Adrenal gland (tissue), 12 donors: ENCODE results near the gene HIVEP1. TPM values are rescaled to one million over a fixed set of nuclear protein-coding genes. Genes with fewer than 3 reads are reported as not detected.

Experiments used
- DNase-seq, 7 donors: peaks; one replicate each; pipeline ENCODE4 v3.0.0-alpha.2; 2019 to 2020
- H3K27ac ChIP-seq, 5 donors: fragments of 200-600 bp; sonication (generic) in 4 of 5; 1 replicate in 3 of 5; 2 replicates in 2 of 5; pipeline versions ENCODE4 v1.5.1 to v1.8.0; 2016 to 2020; ENCODE audit warnings: mild to moderate bottlenecking in 1 of 5
- H3K27me3 ChIP-seq: fragments of 200-600 bp; 2 replicates; pipeline ENCODE4 v1.8.0; 2021
- H3K36me3 ChIP-seq, 2 donors: fragments of 200-600 bp; replicated peaks in 1 of 2; 1 replicate in 1 of 2; 2 replicates in 1 of 2; pipeline versions ENCODE4 v1.5.1 to v1.8.0; 2018 to 2022
- H3K4me1 ChIP-seq, 2 donors: fragments of 200-600 bp; replicated peaks in 1 of 2; 1 replicate in 1 of 2; 2 replicates in 1 of 2; pipeline versions ENCODE4 v1.5.1 to v1.8.0; 2018 to 2021
- H3K4me3 ChIP-seq, 4 donors: fragments of 200-600 bp; sonication (generic) in 3 of 4; one replicate each; pipeline ENCODE4 v1.5.1; 2016 to 2018
- H3K9me3 ChIP-seq, 3 donors: fragments of 200-600 bp; sonication (generic) in 1 of 3; replicated peaks in 1 of 3; 1 replicate in 2 of 3; 2 replicates in 1 of 3; pipeline versions ENCODE4 v1.5.1 to v1.8.0; 2016 to 2021
- POLR2A ChIP-seq, 2 donors: fragments of 450-650 bp; IDR thresholded peaks; one replicate each; pipeline ENCODE4 v1.6.1; 2017; ENCODE audit warnings: antibody characterized with exemption in 2 of 2, mild to moderate bottlenecking in 2 of 2, moderate library complexity in 1 of 2
- WGBS, 4 donors: extraction: QIAGEN DNeasy Blood & Tissue Kit in 2 of 4; methylation state at CpG; one replicate each; pipeline versions ENCODE4 v1.1.5 to v1.1.7; 2013 to 2017; 5-methylcytosine and 5-hydroxymethylcytosine counted together
- intact Hi-C, 2 donors: fragments of 100-400 bp; cut with DNase I; formaldehyde crosslinking; loops; one replicate each; pipeline versions ENCODE4 v1.14.1 to v1.15.0; 2022 to 2023
- polyA plus RNA-seq, 3 donors: library from polyadenylated mRNA; stranded (reverse); fragments of 200-250 nt in 2 of 3; fragments of 350-450 nt in 1 of 3; fragmentation: Illumina TruSeq in 1 of 3; extraction: RNeasy Lipid Tissue Mini Kit (QIAGEN cat#74804) in 1 of 3; gene quantifications; one replicate each; pipeline ENCODE4 v1.2.3, GENCODE V29; 2013 to 2014
- total RNA-seq, 9 donors: library from RNA; depleted of rRNA in 4 of 9; stranded (reverse); fragments of >200 nt in 4 of 9; fragments of 120-200 nt in 1 of 9; fragmentation: NEBNext Ultra II Directional in 1 of 9; extraction: Animal tissue kit (Norgen Biotek cat#: 25700) in 1 of 9; gene quantifications; one replicate each; pipeline versions ENCODE4 v1.1.0 to v1.2.4, GENCODE V29; 2013 to 2023
- TF ChIP-seq, protein P1 (sequence below), 6 experiments: fragments of 450-650 bp in 4 of 6; fragments of 200-600 bp in 2 of 6; sonication (generic) in 1 of 6; IDR thresholded peaks; 1 replicate in 5 of 6; 2 replicates in 1 of 6; pipeline versions ENCODE4 v1.5.1 to v1.8.0; 2016 to 2021; ENCODE audit warnings: antibody characterized with exemption in 6 of 6, mild to moderate bottlenecking in 2 of 6, moderate library complexity in 1 of 6
- donor health status: healthy with polysubstance abuse.
- donor health status: Bipolar disorder and iron deficiency.
- donor health status: DM: yes; HTN: yes; CAD: no.
- donor health status: DM: no; HTN: no; CAD: no.
- donor health status: DM: no; HTN: no; CAD: no.
- donor health status: DM: yes; HTN: yes; CAD: no.

HIVEP1 gene
- total and polyA plus RNA-seq, 12 donors: 3.6 to 22.3 (median 11.9) TPM

DNA sequence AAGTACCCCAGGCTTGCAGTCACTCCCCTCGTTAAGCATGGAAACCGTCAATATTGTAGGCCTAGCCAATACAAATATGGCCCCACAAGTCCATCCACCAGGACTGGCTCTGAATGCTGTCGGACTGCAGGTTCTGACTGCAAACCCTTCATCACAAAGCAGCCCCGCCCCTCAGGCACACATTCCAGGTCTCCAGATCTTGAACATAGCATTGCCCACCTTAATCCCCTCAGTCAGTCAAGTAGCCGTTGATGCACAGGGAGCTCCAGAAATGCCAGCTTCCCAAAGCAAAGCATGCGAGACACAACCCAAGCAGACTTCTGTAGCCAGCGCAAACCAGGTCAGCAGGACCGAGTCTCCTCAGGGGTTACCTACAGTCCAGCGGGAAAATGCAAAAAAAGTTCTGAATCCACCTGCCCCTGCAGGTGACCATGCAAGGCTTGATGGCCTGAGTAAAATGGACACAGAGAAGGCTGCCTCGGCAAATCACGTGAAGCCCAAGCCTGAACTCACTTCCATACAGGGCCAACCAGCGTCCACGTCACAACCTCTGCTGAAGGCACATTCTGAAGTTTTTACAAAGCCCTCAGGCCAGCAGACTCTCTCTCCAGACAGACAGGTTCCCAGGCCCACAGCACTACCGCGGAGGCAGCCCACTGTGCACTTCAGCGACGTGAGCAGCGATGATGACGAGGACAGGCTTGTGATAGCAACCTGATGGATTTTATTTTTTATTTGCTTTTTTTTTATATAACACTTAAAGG, 151.8 kb downstream of the HIVEP1 start:
- no peak for DNase-seq
- H3K4me3 ChIP-seq: no peak overlapping the region
- no peak overlapping the region for H3K27ac ChIP-seq
- WGBS, 4 donors: 93 to 98% (median 96%) methylated on average over 17 to 19 of the region's 19 CpGs
- no peaks in the 10 kb centered on the region for H3K9me3 ChIP-seq
- peaks cover 0 to 8% of the 10 kb centered on the region in 2 donors for H3K4me1 ChIP-seq
- H3K27me3 ChIP-seq: no peaks in the 10 kb centered on the region
- TF ChIP-seq, protein P1, sequence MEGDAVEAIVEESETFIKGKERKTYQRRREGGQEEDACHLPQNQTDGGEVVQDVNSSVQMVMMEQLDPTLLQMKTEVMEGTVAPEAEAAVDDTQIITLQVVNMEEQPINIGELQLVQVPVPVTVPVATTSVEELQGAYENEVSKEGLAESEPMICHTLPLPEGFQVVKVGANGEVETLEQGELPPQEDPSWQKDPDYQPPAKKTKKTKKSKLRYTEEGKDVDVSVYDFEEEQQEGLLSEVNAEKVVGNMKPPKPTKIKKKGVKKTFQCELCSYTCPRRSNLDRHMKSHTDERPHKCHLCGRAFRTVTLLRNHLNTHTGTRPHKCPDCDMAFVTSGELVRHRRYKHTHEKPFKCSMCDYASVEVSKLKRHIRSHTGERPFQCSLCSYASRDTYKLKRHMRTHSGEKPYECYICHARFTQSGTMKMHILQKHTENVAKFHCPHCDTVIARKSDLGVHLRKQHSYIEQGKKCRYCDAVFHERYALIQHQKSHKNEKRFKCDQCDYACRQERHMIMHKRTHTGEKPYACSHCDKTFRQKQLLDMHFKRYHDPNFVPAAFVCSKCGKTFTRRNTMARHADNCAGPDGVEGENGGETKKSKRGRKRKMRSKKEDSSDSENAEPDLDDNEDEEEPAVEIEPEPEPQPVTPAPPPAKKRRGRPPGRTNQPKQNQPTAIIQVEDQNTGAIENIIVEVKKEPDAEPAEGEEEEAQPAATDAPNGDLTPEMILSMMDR (IDR thresholded peaks at IDR 0.05): no peak
- TF ChIP-seq POLR2A (IDR thresholded peaks at IDR 0.05): no peak
- H3K36me3 ChIP-seq: peaks cover 0 to 8% of the 10 kb centered on the region in 2 donors
- intact Hi-C loops: no loop called here

DNA sequence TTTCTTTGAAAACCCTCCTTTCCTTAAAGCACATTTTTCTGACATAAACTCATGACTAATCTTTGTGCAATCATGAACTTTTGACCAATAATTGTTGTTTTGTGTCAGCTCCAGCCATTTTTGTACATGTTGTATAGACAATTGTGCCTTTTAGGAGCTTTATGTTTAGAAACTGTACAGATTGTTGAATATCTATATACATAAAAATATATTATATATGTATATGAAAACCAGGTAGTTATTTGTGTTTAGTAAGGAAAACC, 152.3 kb downstream of the HIVEP1 start:
- Histone ChIP-seq H3K36me3 (peaks cover 0 to 8% of the 10 kb centered on the region in 2 donors), H3K4me3 (no peak overlapping the region), H3K9me3 (no peaks in the 10 kb centered on the region), H3K4me1 (peaks cover 0 to 8% of the 10 kb centered on the region in 2 donors), H3K27me3 (no peaks in the 10 kb centered on the region), H3K27ac (no peak overlapping the region)
- no peak for DNase-seq
- intact Hi-C loops: no loop called here
- TF ChIP-seq POLR2A (IDR thresholded peaks at IDR 0.05): no peak
- TF ChIP-seq, protein P1 (IDR thresholded peaks at IDR 0.05): no peak

DNA sequence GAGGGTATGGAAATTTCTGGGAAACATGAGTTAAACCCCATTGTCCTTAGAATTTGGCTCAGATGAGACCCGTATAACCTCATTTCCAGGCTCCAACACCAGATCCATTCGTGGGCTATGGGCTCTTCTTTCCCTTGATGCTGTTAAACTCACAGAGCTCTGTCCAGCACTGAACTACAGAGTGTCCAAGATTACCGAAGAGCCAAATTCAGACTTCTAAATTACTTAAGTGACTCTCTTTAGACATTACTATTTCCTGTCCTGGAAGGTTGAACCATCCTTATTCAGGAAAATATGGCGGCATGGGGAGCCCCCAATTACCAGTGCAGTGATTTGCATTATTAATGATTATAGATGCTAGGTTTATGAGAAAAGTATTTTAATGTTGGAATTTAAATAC, 153.2 kb downstream of the HIVEP1 start:
- H3K9me3 ChIP-seq: no peaks in the 10 kb centered on the region
- intact Hi-C loops: no loop called here
- no peak for DNase-seq
- WGBS, 4 donors: 89 to 94% (median 90%) methylated on average over 4 of the region's 4 CpGs
- H3K27me3 ChIP-seq: no peaks in the 10 kb centered on the region
- peaks cover 0 to 5% of the 10 kb centered on the region in 2 donors for H3K4me1 ChIP-seq
- no peak overlapping the region for H3K4me3 ChIP-seq
- H3K36me3 ChIP-seq: peaks cover 0 to 8% of the 10 kb centered on the region in 2 donors
- TF ChIP-seq POLR2A (IDR thresholded peaks at IDR 0.05): no peak
- TF ChIP-seq, protein P1 (IDR thresholded peaks at IDR 0.05): no peak
- H3K27ac ChIP-seq: no peak overlapping the region

DNA sequence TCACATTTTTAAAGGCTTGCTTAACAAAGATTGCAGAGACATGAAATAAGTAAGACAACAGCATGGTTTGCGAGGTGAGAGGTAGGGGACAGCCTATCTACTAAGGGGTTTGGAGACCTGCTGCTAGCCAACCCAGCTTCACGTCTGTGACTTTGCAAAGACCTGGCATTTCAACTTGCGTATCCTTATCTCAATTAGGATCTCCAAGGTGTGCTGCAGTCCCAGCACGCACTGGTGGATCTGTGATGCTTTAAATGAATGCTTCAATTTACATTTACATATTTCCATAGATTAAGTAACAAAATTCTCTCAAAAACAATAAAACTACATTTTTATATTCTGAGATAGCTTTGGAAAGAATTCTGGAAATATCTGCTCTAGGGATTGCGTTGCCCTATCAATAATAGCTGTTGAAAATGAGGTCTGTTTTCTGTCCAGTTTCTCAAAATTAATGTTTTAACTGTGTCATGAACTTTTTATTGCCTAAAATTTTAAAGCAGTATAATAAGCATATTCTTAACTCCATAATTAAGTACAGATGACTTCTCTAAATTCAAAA, 153.7 kb downstream of the HIVEP1 start:
- Histone ChIP-seq H3K36me3 (peaks cover 0 to 8% of the 10 kb centered on the region in 2 donors), H3K4me1 (no peaks in the 10 kb centered on the region), H3K9me3 (no peaks in the 10 kb centered on the region), H3K4me3 (no peak overlapping the region), H3K27ac (no peak overlapping the region), H3K27me3 (no peaks in the 10 kb centered on the region)
- WGBS, 4 donors: 88 to 94% (median 91%) methylated on average over 5 of the region's 5 CpGs
- intact Hi-C loops: no loop called here
- no peak for DNase-seq
- TF ChIP-seq POLR2A (IDR thresholded peaks at IDR 0.05): no peak
- TF ChIP-seq, protein P1 (IDR thresholded peaks at IDR 0.05): no peak
